GM04504 (cell line): ENCODE results near the gene USB1.
"Not testable (repeated sequence)": the region's sequence is repeated elsewhere in the genome, so short reads cannot be mapped to it uniquely, and the experiment has no call there.

Experiments used
- DNase-seq: peaks from one replicate; pipeline ENCODE4 v3.0.0-alpha.2; 2012; ENCODE audit warnings: low read depth

Gene USB1

GRCh38 chr16:57995721-57996405 is 5.3 kb upstream of the USB1 start:
- no peak for DNase-seq

GRCh38 chr16:57996406-57997175 is 4.6 kb upstream of the USB1 start:
- DNase-seq: no peak

- no peak for DNase-seq
Measured at GRCh38 chr16:57997176-57997527, 4.1 kb upstream of the USB1 start.

- no peak for DNase-seq
Measured at GRCh38 chr16:57997528-57998265, 3.5 kb upstream of the USB1 start.

- no peak for DNase-seq
Measured at GRCh38 chr16:57998486-57998885, 2.7 kb upstream of the USB1 start.

- DNase-seq: no peak
Measured at GRCh38 chr16:57998992-57999365, 2.2 kb upstream of the USB1 start.

GRCh38 chr16:57999366-57999970 is 1.7 kb upstream of the USB1 start:
- DNase-seq: no peak

- DNase-seq: no peak
Measured at GRCh38 chr16:57999971-58000705, 1.1 kb upstream of the USB1 start, which contains the start of gene ZNF319. Gene ZNF319, minus strand, starts transcription at chr16:58000672. Its CDS starts 2,407 bp downstream, at chr16:57998265.

GRCh38 chr16:58001781-58002415 is 691 bp downstream of the USB1 start:
- DNase-seq: no peak

- DNase-seq: no peak
Measured at GRCh38 chr16:58002416-58002800, 1.2 kb downstream of the USB1 start.

GRCh38 chr16:58002936-58003335 is 1.7 kb downstream of the USB1 start:
- DNase-seq: no peak

- not testable (repeated sequence) for DNase-seq
Measured at GRCh38 chr16:58004736-58005135, 3.5 kb downstream of the USB1 start.

- DNase-seq: no peak
Measured at GRCh38 chr16:58009856-58010416, 8.7 kb downstream of the USB1 start.

GRCh38 chr16:58010886-58011285 is 9.7 kb downstream of the USB1 start:
- DNase-seq: no peak

- no peak for DNase-seq
Measured at GRCh38 chr16:58011652-58012051, 10.4 kb downstream of the USB1 start.

- DNase-seq: no peak
Measured at GRCh38 chr16:58012481-58012880, 11.3 kb downstream of the USB1 start.

- no peak for DNase-seq
Measured at GRCh38 chr16:58013201-58013956, 12.2 kb downstream of the USB1 start.

- no peak for DNase-seq
Measured at GRCh38 chr16:58016840-58017446, 15.7 kb downstream of the USB1 start.

- DNase-seq: no peak
Measured at GRCh38 chr16:58018803-58019202, 17.6 kb downstream of the USB1 start.
